ENCODE data around the gene RBM38.

DNA sequence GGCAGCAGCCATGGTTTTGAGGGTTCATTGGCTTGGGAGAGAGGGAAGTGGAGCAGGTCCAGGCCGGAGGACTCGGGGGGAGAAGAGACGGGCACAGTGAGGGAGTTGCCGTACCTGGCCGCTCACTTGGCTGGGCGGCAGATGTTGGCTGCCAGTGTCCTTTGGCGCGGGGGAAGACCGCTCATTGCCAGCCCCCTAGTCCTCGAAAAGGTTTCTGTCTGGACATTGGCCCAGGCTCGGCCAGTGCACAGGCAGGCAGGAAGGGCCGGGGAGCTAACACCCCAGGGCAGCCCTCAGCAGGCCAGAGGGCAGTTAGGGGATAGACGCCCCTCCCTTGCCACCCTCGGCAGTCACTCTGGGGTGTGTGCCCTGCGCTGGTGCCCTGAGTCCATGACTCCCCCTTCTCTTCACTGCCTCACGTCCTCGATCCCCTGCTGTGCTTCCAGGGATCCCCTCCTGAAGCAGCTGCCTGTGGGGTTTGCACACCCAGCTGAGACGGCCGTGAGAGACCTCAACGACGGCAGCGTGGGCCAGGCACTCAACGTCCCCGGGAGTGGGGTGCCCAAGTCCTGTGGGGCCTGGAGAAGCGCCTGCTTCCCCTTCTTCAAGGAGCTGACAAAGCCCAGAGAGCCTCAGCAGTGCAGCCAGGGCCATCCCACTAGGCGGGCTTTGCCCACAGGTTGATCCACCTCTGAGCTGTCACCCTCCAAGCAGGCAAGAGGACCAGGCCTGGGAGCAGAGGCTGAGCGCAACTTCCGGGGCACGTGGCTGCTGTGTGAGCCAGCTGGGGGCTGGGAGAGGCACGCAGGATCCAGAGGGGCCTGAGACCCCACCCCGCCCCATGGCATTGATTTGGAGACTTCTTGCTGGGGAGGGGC is 20.4 kb downstream of the RBM38 start:
- TF ChIP-seq, protein P1, sequence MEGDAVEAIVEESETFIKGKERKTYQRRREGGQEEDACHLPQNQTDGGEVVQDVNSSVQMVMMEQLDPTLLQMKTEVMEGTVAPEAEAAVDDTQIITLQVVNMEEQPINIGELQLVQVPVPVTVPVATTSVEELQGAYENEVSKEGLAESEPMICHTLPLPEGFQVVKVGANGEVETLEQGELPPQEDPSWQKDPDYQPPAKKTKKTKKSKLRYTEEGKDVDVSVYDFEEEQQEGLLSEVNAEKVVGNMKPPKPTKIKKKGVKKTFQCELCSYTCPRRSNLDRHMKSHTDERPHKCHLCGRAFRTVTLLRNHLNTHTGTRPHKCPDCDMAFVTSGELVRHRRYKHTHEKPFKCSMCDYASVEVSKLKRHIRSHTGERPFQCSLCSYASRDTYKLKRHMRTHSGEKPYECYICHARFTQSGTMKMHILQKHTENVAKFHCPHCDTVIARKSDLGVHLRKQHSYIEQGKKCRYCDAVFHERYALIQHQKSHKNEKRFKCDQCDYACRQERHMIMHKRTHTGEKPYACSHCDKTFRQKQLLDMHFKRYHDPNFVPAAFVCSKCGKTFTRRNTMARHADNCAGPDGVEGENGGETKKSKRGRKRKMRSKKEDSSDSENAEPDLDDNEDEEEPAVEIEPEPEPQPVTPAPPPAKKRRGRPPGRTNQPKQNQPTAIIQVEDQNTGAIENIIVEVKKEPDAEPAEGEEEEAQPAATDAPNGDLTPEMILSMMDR (IDR thresholded peaks at IDR 0.05): no peak
- no peak for TF ChIP-seq POLR2A (IDR thresholded peaks at IDR 0.05)

Measured in esophagus squamous epithelium (tissue), 4 donors.